ENCODE measurements around the gene EXOSC7. TPM values are rescaled to one million over a fixed set of nuclear protein-coding genes. Genes with fewer than 3 reads are reported as not detected.
"Not testable (repeated sequence)": the region's sequence is repeated elsewhere in the genome, so short reads cannot be mapped to it uniquely, and the experiment has no call there.

Gene EXOSC7
- total RNA-seq, 3 donors from 2014 or later = 23.2 to 26.2 (median 24.4) TPM

DNA sequence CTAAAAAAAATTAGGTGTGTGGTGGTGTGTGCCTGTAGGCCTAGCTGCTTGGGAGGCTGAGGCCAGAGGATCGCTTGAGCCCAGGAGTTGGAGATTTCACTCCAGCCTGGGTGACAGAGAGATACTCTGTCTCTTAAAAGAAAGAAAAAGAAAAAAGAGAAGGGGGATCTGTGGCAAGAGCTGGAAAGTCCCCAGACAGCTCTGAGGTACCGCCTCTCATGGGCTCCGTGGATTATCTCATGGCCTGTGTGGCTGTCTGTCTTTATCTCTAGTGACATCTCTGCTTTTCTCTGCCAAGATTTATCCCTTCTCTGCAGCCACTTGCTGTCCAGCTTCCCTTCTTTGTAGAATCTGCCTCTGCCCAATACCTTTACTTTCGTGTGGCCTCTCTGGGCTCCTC lies 5.7 kb downstream of the EXOSC7 start:
- Histone ChIP-seq H3K4me3 (no peak overlapping the region), H3K9me3 (no peaks in the 10 kb centered on the region), H3K4me1 (ENCODE audit: low read depth) (peaks cover 8% of the 10 kb centered on the region), H3K36me3 (ENCODE audit: low read depth) (no peaks in the 10 kb centered on the region)
- TF ChIP-seq, protein P1, sequence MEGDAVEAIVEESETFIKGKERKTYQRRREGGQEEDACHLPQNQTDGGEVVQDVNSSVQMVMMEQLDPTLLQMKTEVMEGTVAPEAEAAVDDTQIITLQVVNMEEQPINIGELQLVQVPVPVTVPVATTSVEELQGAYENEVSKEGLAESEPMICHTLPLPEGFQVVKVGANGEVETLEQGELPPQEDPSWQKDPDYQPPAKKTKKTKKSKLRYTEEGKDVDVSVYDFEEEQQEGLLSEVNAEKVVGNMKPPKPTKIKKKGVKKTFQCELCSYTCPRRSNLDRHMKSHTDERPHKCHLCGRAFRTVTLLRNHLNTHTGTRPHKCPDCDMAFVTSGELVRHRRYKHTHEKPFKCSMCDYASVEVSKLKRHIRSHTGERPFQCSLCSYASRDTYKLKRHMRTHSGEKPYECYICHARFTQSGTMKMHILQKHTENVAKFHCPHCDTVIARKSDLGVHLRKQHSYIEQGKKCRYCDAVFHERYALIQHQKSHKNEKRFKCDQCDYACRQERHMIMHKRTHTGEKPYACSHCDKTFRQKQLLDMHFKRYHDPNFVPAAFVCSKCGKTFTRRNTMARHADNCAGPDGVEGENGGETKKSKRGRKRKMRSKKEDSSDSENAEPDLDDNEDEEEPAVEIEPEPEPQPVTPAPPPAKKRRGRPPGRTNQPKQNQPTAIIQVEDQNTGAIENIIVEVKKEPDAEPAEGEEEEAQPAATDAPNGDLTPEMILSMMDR (IDR thresholded peaks at IDR 0.05) = no peak
- ATAC-seq (no peak), DNase-seq (no peak)
- intact Hi-C loops (cut with DNase I, micrococcal nuclease) = no loop called here

DNA sequence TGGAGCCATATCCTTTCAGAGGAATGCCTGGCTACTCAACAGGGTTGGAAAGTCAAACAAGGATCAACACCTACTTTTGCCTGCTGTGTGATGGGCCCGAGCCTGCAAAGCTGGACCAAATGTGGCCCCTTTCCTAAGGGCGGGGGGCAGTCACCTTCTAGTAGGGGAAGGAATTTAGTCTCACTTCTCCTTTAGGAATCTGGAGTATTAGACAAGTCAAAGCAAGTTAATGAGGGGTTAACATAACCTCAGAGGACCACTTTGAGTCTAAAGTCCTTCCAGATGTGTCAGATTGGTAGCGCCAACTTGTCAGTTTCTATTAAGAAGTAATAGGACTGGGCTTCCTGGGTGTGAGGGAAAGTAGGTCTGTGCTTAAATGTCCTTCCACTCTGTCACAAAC lies 6.8 kb downstream of the EXOSC7 start:
- no peak for ATAC-seq
- Histone ChIP-seq H3K4me3 (no peak overlapping the region), H3K9me3 (no peaks in the 10 kb centered on the region), H3K4me1 (ENCODE audit: low read depth) (no peaks in the 10 kb centered on the region), H3K36me3 (ENCODE audit: low read depth) (no peaks in the 10 kb centered on the region)
- no peak for DNase-seq
- intact Hi-C loops (cut with DNase I, micrococcal nuclease) = no loop called here
- TF ChIP-seq, protein P1 (IDR thresholded peaks at IDR 0.05) = no peak

DNA sequence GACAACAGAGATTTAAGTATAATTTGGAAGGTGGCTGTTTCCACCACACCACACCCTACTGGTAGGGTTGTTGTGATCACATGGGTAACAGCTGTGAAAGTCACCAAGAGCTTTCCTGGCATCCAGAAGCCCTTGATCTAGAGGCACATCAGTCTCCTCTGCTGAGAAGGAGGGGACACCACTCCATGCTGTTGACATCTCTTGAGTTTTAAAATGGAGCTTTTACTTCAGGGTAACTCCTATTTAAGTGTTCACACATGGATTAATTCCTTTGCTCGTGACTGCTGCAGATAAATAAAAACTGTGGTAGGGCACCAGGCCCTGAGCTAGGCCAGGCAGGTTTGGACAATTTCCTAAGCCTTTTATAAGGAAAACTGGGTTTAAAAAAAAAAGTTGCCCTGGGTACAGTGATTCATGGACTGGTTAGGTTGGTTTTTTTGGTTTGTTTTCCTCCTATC lies 7.5 kb downstream of the EXOSC7 start:
- no peaks in the 10 kb centered on the region for H3K9me3 ChIP-seq
- DNase-seq (no peak), ATAC-seq (peak; percentile 48)
- no peaks in the 10 kb centered on the region for H3K36me3 ChIP-seq (ENCODE audit: low read depth)
- no peak overlapping the region for H3K4me3 ChIP-seq
- H3K4me1 ChIP-seq (ENCODE audit: low read depth) = no peaks in the 10 kb centered on the region
- intact Hi-C loops (cut with DNase I, micrococcal nuclease) = no loop called here
- TF ChIP-seq, protein P1 (IDR thresholded peaks at IDR 0.05) = no peak

DNA sequence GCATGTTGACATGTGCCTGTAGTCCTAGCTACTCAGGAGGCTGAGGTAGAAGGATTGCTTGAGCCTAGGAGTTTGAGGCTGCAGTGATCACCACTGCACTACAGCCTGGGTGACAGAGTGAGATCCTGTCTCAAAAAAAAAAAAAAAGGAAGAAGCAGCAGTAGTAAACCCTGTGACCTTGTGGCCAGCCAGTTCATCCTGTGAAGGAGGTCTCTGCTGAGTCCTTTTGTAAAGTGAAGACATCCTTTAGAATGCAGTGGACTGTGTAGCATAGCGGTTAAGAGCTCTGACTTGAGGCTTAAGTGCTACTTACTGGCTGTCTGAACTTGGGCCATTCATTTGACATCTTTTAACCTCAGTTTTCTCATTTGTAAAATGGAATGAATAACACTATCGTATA lies 8.3 kb downstream of the EXOSC7 start:
- Histone ChIP-seq H3K4me3 (no peak overlapping the region), H3K9me3 (no peaks in the 10 kb centered on the region), H3K4me1 (ENCODE audit: low read depth) (no peaks in the 10 kb centered on the region), H3K36me3 (ENCODE audit: low read depth) (no peaks in the 10 kb centered on the region)
- TF ChIP-seq, protein P1 (IDR thresholded peaks at IDR 0.05) = no peak
- intact Hi-C loops (cut with DNase I, micrococcal nuclease) = no loop called here
- ATAC-seq = no peak
- no peak for DNase-seq

DNA sequence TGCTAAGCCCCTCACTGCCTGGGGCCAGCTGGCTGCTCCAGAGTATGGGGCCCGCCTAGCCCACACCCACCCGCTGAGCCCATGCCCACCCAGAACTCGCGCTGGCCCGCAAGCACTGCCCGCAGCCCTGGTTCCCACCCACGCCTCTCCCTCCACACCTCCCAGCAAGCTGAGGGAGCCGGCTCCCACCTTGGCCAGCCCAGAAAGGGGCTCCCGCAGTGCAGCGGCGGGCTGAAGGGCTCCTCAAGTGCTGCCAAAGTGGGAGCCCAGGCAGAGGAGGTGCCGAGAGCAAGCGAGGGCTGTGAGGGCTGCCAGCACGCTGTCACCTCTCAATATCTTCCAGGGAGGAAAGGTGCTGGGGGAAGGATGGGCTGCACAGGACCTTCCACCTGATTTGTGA lies 10.3 kb downstream of the EXOSC7 start:
- H3K9me3 ChIP-seq; intact Hi-C loops (cut with DNase I, micrococcal nuclease); H3K4me3 ChIP-seq; H3K4me1 ChIP-seq (ENCODE audit: low read depth); DNase-seq; H3K36me3 ChIP-seq (ENCODE audit: low read depth); ATAC-seq: not testable (repeated sequence)

DNA sequence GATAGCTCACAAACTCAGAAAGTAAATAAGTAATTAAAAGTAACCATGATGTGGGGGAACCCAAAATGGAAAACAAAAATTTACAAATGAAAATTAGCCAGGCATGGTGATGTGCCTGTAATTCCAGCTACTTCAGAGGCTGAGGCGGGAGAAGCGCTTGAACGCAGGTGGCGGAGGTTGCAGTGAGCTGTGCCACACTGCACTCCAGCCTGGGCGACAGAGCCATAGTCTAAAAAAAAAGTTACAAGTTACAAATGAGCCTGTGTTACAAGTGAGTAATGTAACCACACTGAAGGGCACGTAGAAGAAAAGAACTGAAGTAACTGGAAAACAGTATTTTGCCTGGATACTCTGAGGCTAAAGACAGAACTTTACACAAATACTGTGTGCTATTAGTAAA lies 11.3 kb downstream of the EXOSC7 start:
- DNase-seq (no peak), ATAC-seq (no peak)
- TF ChIP-seq, protein P1 (IDR thresholded peaks at IDR 0.05) = no peak
- intact Hi-C loops (cut with DNase I, micrococcal nuclease) = no loop called here
- Histone ChIP-seq H3K4me3 (no peak overlapping the region), H3K4me1 (ENCODE audit: low read depth) (no peaks in the 10 kb centered on the region), H3K36me3 (ENCODE audit: low read depth) (no peaks in the 10 kb centered on the region), H3K9me3 (no peaks in the 10 kb centered on the region)
